GM21381 (cell line): ENCODE data around the gene AVPI1.

Experiments used
- ATAC-seq: cut with Tn5 transposase; IDR thresholded peaks from one replicate; pipeline ENCODE4 v1.9.1; 2021; ENCODE audit warnings: mild to moderate bottlenecking, moderate library complexity; ENCODE audit not compliant: unreplicated experiment

AVPI1 gene

DNA sequence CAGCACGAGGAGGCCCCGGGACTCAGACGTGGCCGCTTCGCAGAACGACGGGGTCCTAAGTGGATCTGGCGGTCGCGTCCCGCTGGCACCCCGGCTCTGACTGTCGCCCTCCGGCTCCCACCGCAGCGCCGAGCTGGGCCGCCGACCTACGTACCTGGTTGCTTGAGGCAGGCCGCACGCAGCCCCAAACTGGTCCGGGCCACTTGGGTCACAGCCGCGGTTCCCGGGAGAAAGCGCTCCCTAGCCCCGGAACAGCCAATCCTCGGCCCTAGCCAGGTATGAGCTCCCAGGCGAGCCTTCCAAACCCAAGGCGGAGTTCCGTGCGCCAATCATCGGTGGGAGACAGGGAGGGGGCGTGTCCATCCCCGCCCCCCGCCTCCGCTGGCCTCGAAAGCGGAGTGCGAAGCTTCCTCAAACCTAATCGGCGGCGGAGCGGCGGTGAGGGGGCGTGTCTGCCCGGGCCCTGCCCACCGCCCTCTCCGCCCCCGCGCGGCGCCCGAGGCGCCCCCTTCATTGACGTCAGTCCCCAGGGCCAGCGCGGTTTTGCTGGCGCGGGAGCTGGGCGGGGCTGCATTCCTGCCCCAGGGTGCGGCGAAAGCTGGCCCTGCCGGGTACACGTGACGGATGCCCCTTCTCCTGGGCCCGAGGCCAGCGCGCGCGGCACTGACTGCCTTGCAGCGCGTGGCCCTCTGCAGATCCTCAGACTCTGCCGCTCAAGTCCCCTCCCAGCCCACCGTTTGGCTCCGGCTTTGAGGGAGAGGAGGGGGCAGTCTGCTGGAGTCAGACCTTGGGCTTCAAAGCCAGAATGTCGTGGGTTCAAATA, at the start of gene AVPI1:
AVPI1 (minus strand) TSS at position 280 of the 823 bp plus-strand sequence. CDS start 7,336 bp downstream, outside the sequence.
- peak; percentile 91 for ATAC-seq

GRCh38 chr10:97736403-97736901, 49.4 kb upstream of the AVPI1 start:
- peak; percentile 3 for ATAC-seq

DNA sequence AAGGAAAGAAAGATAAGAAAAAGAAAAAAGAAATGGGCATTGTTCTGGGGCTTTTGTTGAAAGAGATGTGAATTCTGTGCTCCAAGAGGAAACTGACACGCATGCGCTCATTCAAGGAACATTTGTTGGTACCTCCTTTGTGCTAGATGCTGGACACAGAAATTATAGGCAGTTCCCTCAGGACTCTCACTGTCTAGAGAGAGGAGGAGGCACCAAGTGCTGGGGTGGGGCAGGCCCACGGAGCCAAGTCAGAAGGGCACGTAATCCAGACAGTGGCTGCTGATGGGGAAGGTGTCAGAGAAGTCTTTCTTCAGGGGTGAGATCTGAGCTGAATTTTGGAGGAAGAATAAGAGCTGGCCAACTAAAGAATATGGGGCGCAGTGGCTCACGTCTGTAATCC, 47.0 kb upstream of the AVPI1 start:
- ATAC-seq: no peak

DNA sequence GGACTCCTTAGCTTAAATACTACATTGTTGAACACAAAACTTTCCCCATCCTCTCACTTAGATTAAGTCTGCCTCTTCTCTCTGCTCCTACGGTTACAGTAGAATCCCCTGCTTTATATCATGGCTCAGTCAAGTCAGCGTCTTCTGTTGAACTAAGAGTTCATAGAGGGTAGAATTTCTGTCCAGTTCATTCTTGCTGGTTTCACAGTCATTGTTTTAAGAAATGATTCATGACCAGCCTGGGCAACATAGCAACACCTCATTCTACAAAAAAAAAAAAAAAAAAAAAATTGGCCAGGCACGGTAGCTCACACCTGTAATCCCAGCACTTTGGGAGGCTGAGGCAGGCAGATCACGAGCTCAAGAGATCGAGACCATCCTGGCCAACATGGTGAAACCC, 46.2 kb upstream of the AVPI1 start:
- ATAC-seq: no peak

GRCh38 chr10:97732052-97732359, 45.0 kb upstream of the AVPI1 start:
- ATAC-seq: no peak

DNA sequence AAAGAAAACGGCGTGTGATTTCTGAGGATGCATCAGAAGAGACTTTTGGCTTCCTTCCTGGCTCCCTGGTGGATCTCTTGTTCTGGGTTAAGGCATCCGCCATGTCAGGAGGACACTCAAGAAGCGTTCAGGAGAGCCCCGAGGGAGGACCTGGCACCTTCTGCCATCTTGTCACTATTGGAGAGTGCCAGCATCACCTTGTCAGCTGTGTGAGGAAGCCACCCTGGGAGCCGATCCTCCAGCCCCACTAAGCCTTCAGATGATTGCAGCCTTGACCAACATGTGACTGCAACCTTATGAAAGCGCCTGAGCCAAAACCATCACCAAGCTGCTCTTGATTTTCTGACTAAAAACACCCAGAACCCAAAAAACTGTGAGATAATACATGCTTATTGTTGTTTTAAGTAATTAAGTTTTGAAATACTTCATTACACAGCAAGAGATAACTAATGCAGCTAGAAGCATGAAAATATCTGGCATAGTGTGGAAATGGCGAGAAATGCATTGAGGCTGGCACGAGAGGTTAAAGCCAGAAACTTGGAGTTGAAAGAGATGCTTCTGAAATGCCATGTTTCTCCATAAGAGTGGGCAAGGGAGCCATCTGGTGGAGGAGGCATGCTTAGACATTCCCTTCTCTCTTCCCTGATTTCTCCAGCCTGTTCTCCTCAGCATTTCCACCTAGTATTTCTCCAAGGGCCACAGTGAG, 44.5 kb upstream of the AVPI1 start:
- ATAC-seq: no peak

DNA sequence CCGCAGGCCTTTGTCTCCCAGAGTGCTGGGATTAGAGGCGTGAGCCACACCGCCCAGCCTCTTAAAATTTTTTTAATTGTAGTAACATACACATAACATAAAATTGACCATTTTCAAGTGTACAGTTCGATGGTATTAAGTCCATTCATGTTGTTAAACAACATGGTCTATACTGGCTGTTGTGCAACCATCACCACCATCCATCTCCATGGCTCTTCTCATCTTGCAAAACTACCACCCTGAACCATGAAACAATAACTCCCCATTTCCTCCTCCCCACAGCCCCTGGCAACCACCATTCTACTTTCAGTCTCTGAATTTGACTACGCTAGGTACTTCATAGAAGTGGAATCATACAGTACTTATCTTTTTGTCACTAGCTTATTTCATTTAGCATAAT, 42.0 kb upstream of the AVPI1 start:
- ATAC-seq: no peak

- ATAC-seq: no peak
These were observed 39.7 kb upstream of the AVPI1 start for GRCh38 chr10:97726636-97727178.

- ATAC-seq: no peak
These were observed 37.4 kb upstream of the AVPI1 start for GRCh38 chr10:97724341-97724941.

GRCh38 chr10:97723001-97723400, 36.0 kb upstream of the AVPI1 start:
- no peak for ATAC-seq

GRCh38 chr10:97721871-97722780, 35.1 kb upstream of the AVPI1 start:
- no peak for ATAC-seq

DNA sequence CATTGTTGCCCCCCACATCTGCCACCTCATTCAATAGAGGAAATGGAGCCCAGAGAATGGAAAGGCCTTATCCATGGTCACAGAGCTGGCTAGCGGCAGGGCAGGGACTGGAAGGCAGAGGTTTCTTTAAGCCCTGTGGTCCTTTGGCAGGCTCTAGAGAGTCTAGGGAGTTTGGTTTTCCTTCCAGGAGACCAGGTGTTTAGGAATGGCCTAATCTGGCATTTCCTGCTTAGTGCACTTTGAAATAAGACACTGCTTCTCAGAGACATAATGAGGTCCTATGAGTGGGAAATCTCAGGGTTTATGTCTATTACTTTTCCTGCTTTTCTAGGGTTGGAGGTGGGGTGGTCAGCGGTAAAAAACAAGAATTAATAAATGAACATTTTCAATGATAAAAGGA, 32.6 kb upstream of the AVPI1 start:
- no peak for ATAC-seq

- ATAC-seq: no peak
These were observed 31.7 kb upstream of the AVPI1 start for GRCh38 chr10:97718659-97719142.

DNA sequence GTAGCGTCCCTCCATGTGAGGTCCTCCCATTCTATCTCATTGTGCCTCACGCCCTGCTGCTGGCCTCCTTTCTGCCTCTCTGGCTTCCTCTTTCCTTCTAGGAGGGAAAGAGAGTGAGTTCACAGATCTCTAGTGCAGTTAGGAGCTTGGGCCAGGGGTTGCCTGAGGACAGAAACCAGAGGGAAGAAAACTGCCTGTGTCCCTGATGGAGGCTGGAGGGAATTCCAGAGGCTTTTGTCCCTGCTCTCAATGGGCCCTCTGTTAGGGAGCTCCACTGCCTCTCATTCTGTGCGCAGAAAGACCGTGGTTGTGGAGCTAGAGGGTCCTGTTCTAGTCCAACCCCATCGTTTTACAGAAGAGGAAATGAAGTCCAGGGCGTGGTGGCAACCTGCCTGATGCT, 31.1 kb upstream of the AVPI1 start:
- no peak for ATAC-seq

- no peak for ATAC-seq
These were observed 30.6 kb upstream of the AVPI1 start for GRCh38 chr10:97717627-97718026.

DNA sequence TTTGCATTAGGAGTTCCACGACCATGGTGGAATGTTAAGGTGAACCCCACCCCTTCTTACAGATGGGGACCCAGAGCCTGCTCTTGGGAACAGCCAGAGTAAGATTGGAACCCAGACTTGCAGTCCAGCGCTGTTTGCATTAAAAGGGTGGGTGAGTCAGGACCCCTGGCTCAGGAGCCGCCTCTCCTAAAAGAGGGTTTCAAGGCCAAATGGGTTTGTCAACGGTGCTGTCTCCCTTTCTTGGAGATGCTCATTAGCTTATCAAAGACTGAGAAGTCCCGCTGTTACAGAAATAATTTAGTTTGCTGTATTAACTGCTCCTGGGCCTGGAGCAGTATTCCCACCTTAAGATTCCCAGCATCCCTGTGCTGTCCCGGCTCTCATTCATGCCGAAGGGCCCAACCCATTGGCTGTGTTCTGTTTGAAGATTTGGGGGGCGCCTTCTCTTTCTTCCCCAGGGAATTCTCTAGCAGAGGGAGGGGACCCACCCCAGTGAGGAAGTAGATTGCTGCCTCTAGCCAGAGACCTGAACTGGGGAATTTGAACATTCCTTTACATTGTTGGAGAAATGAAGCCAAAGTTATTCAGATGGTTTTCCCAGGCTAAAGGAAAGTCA, 28.3 kb upstream of the AVPI1 start:
- no peak for ATAC-seq

DNA sequence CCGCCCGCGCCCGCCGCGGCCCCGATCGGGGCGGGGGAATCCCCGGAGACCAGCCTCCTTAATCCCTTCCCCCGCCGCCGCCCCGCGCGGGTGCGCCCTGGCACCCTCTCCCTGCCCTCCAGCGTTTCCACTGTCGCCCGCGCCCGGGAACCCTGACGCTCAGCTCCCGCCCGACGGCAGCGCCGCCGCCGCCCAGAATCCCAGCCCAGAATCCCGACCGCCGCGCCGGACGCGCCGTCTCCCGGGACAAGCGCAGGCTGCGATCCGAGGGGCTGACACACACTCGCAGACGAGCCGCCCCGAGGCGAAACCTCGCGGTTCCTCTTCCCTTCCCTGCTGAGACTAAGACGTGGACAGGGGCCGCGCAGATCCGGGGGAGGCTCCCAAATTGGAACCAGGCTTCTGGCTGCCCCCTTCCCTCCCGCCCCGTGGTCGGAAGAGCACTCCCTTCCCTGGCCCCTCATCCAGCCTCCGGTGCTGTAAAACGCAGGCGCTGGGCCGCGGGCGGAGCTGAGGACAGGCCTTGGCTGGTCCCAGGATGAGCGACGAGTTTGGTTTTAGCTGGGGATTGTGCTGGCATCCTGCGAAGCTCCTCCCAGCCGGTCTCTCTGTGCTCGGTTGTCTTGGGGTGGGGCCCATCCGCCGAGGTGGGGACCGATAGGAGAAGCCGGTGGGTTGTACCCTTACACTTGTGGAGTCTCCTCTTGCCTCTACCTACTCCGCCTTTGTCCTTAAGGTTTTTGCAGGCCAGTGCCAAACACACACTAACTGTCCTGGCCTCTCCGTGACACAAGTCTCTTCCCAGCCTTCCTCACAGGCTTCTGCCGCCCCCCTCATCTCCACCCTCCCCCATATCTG, 27.6 kb upstream of the AVPI1 start:
- ATAC-seq: peak; percentile 34

- ATAC-seq: peak; percentile 72
These were observed 26.9 kb upstream of the AVPI1 start for GRCh38 chr10:97713826-97714400.
